Measurements from ENCODE around the gene SIRT7.

Gene SIRT7

DNA sequence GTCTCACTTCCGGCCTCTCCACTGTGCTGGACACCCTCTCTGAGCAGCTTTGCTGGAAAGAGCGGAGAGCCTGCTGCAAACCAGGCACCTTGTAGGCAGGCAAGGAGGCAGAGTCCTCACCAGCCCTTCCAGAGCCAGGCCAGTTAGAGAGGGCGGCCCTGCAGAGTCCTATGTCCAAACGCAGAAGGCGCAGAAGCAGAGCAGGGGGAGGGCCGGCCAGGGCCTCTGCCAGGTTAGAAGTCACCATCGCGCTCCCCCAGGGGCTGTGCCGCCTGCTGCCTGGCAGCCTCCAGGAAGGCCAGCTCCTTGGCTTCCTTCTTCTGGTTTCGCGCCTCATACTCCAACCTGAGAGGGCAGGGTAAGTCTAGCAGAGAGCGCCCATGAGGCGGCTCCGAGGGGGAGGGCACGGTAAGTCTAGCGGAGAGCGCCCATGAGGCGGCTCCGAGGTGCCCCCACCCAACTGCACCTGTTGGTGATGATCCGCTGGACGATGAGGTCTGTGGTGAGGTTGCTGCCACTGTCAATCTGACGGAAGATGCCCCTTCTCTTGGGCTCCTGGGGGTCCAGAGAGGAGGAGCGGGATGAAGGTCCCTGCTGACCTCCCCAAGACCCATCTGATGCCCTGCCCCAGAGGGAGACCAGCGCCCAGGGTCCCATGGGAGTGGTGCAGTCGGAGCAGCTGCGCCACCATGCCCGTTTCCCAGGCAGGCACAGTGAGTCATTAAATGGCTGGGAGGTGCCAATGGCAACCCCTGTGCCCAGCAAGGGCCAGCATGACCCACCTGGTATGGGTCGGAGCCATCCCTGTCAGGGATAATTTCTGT, 13.2 kb downstream of the SIRT7 start:
- DNase-seq = no peak

- DNase-seq = no peak
Measured at GRCh38 chr17:81903896-81904599, 13.9 kb downstream of the SIRT7 start.

GRCh38 chr17:81903415-81903831, 14.6 kb downstream of the SIRT7 start:
- DNase-seq = no peak

DNA sequence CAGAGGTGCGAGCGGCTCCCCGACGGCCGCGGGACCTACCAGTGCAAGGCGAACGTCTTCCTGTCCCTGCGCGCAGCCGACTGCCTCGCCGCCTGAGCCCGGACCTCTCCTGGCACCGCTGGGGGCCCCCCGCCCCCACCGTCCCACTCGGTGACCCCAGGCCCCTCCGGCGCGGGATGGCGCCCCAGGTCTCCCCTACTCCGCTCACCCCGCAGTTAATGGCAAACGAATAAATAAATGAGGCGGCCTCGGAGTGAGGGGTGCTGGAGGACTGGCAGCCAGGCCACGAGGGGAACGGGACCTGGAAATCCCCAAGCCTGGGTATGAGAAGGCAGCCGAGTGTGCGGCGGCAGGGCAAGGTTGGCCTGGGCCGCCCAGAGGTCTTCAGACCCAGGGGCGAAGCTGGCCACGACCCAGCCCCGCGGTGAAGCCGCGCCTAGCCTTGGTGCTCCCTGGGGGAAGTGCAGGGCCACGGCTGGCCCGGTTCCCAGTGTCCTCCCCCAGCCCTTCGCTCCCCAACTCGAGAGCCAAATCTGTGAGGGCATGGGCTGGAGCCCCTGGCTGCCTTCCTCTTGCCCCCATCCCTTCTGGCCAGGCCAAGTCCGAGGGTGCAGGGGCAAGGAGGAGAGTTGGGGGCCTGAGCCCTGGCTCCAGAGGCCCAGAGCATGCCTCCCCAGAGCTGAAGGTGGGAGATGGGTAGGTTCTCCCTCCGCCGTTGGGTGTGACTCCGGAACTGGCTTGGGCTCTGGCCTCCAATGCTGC, 15.1 kb downstream of the SIRT7 start:
- DNase-seq = no peak

- peak; percentile 33 for DNase-seq
Measured at GRCh38 chr17:81902023-81902652, 15.8 kb downstream of the SIRT7 start, which contains the start of gene NPB. TSS of gene NPB (plus strand) at chr17:81902238. CDS start at chr17:81902278, 40 bp downstream.

- DNase-seq = no peak
Measured at GRCh38 chr17:81901167-81902022, 16.6 kb downstream of the SIRT7 start.

DNA sequence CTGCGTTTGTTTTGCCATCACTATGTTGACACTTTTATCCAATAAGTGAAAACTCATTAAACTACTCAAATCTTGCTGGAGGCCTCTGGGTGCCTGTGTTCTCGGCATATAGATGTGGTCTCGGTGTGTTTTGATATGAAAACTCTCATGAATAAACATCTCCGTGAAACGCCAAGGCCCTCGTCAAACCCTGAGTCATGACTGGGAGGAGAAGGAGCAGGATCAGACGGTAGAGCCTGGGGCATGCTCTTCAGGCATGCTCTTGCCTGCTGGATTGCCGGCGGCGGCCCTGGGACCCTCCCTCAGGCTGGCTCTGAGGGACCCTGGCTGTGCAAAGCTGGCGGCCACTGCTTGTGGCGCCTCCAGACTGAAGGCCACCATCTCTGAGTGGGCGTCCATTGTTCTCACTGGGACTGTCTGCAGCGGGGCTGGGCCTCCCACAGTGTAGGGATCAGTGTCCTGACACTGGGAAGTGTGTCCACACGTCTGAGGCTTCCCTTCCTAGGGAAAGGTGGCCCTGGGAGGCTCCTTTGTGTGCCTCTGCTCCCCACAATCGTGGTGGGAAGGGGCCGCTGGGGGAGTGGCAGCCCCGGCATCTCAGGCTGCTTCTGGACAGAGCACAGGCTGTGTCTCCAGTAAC, 17.7 kb downstream of the SIRT7 start:
- DNase-seq = no peak

- DNase-seq = no peak
Measured at GRCh38 chr17:81899514-81900166, 18.3 kb downstream of the SIRT7 start.

DNA sequence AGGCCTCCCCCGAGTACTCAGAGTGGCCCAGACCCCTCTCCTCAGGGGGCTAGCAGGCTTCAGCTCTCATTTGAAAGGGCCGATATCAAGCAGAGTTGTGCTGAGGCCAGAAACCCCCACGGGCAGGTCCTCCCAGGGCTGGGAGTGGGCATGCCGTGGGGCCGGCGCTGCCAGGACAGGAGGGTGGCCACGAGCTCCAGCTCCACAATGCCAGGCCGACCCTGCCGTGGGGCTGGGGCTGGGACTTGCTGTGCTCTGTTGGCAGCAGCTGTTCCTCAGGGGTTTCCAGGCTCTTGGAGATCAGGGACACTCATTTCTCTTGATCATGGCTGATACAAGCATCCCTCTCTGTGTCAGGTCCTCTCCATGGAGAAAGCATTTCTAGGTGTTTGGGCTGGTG, 19.1 kb downstream of the SIRT7 start:
- DNase-seq = no peak

- DNase-seq = no peak
Measured at GRCh38 chr17:81898029-81898866, 19.7 kb downstream of the SIRT7 start.

DNA sequence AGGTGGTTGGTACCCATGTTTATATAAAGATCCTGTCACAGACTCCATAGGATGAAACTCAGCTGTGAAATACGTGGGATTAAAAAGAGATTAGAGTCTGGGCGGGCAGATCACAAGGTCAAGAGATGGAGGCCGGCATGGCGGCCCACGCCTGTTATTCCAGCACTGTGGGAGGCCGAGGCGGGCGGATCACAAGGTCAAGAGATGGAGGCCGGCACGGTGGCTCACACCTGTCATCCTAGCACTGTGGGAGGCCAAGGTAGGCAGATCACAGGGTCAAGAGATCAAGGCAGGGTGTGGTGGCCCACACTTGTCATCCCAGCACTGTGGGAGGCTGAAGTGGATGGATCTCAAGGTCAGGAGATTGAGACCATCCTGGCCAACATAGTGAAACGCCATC, 22.6 kb downstream of the SIRT7 start:
- no peak for DNase-seq

DNA sequence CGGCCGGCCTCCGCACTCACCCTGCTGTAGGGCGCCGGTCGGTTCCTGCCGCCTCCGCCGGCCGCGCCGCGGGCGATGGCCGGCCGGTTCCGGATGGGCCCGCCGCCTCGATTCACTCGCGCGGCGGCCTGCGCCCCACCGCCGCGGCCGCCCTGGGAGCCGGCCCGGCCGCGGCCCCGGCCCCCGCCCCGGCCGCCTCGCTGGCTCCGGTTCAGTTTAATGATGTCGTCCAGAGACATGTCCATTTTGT, 26.7 kb downstream of the SIRT7 start:
- DNase-seq = no peak

DNA sequence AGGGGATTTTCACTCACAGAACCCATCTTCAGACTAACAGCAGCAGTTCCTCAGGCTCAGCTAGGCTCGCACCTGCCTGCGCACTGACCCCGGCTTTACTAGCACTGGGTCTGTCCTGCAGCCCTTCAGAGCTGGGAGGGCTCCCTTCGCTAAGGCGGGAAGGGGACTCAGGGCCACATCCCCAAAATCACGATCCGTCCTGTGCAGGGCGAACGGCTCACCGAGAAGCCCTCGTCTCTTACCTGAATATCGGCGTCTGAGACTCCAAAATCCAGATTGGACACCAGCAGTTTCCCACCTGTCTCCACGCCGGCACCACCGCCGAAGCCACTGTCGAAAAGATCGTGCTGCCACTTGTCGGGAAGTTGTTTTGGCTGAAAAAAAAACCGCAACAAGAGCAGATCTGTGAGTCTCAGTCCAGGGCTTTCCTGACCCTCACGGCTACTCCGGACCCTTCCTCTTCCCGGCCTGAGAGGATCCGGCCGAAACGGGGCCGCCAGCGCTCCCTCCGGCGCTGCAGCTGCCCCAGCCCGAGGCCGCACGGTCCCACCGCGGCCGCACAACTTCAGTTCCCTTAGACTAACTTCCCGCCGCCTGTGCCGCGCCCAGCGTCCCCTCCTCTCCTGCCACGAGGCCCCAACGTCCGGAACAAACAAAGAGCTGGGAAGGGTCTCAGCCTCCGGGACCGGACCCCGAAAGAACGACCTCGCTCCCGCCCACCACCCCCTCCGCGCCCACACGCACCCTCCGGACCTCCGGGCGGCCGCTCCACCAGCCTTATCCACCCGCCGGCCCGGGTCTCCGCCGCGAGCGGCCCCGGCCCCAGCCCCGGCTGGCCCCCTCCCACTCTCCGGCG, 27.3 kb downstream of the SIRT7 start:
- peak; percentile 46 for DNase-seq

GRCh38 chr17:81889602-81890001, 28.4 kb downstream of the SIRT7 start:
- no peak for DNase-seq

DNA sequence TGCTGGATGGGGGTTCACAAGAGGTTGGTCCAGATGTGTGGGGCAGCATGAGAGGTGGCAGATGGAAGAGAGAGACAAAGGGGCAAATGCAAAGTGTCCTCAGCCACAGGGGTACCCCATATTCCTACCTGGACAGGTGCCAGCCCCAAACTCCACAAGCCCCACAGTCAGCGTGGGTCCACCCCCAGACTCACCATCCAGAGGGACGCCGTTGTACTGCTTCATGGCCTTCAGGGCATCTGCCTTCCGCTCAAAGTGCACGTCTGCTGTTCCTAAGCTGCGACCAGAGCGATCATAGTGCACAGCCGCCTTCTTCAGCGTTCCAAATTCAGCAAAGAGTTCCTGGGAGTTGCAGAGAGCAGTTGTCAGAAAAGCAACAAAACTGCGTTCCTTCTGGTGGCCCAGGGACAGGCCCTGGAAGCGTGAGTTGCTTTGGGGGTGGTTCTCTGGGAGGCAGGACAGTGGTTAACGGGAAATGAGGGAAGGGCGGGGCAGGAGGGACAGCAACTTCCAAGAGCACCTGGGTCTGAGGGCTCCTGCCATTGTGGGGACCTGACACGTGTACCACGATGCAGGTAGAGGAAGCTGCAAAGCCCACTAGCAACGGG, 28.9 kb downstream of the SIRT7 start:
- no peak for DNase-seq

- no peak for DNase-seq
Measured at GRCh38 chr17:81888105-81888987, 29.6 kb downstream of the SIRT7 start.

- no peak for DNase-seq
Measured at GRCh38 chr17:81885869-81886548, 32.0 kb downstream of the SIRT7 start.
